ENCODE measurements around the gene MGAT5.

Gene MGAT5

GRCh38 chr2:134408386-134408785 lies 154.5 kb downstream of the MGAT5 start:
- Histone ChIP-seq H3K9me3 (replicated peaks; ENCODE audit: low read length) (no peaks in the 10 kb centered on the region), H3K36me3 (ENCODE audit: insufficient read depth, low read length) (no peaks in the 10 kb centered on the region), H3K9ac (ENCODE audit: low read depth, low read length) (no peak overlapping the region), H3K4me1 (ENCODE audit: control insufficient read depth, insufficient read depth, low read length) (peaks cover 55% of the 10 kb centered on the region), H3K27me3 (ENCODE audit: control insufficient read depth, insufficient read depth, low read length) (no peaks in the 10 kb centered on the region), H3K4me2 (ENCODE audit: low read length) (peak overlapping the region; percentile 53), H3K4me3 (ENCODE audit: low read length) (no peak overlapping the region)

GRCh38 chr2:134408791-134409190 lies 154.9 kb downstream of the MGAT5 start:
- no peaks in the 10 kb centered on the region for H3K36me3 ChIP-seq (ENCODE audit: insufficient read depth, low read length)

GRCh38 chr2:134410006-134410405 lies 156.1 kb downstream of the MGAT5 start:
- H3K9me3 ChIP-seq (replicated peaks; ENCODE audit: low read length), result no peaks in the 10 kb centered on the region
- peaks cover 54% of the 10 kb centered on the region for H3K4me1 ChIP-seq (ENCODE audit: control insufficient read depth, insufficient read depth, low read length)
- H3K9ac ChIP-seq (ENCODE audit: low read depth, low read length), result no peak overlapping the region
- no peak overlapping the region for H3K4me3 ChIP-seq (ENCODE audit: low read length)
- H3K4me2 ChIP-seq (ENCODE audit: low read length), result no peak overlapping the region
- no peaks in the 10 kb centered on the region for H3K36me3 ChIP-seq (ENCODE audit: insufficient read depth, low read length)
- no peaks in the 10 kb centered on the region for H3K27me3 ChIP-seq (ENCODE audit: control insufficient read depth, insufficient read depth, low read length)

More at GRCh38 chr2:134408791-134409190, 154.9 kb downstream of the MGAT5 start:
- H3K27me3 ChIP-seq (ENCODE audit: control insufficient read depth, insufficient read depth, low read length), result no peaks in the 10 kb centered on the region
- no peak overlapping the region for H3K9ac ChIP-seq (ENCODE audit: low read depth, low read length)
- peak overlapping the region; percentile 53 for H3K4me2 ChIP-seq (ENCODE audit: low read length)
- no peak overlapping the region for H3K4me3 ChIP-seq (ENCODE audit: low read length)
- H3K9me3 ChIP-seq (replicated peaks; ENCODE audit: low read length), result no peaks in the 10 kb centered on the region
- peaks cover 55% of the 10 kb centered on the region for H3K4me1 ChIP-seq (ENCODE audit: control insufficient read depth, insufficient read depth, low read length)

GRCh38 chr2:134410831-134411231 lies 157.0 kb downstream of the MGAT5 start:
- Histone ChIP-seq H3K4me3 (ENCODE audit: low read length) (no peak overlapping the region), H3K9me3 (replicated peaks; ENCODE audit: low read length) (no peaks in the 10 kb centered on the region), H3K27me3 (ENCODE audit: control insufficient read depth, insufficient read depth, low read length) (no peaks in the 10 kb centered on the region), H3K36me3 (ENCODE audit: insufficient read depth, low read length) (no peaks in the 10 kb centered on the region), H3K9ac (ENCODE audit: low read depth, low read length) (no peak overlapping the region), H3K4me1 (ENCODE audit: control insufficient read depth, insufficient read depth, low read length) (peaks cover 46% of the 10 kb centered on the region), H3K4me2 (ENCODE audit: low read length) (no peak overlapping the region)

GRCh38 chr2:134411279-134411827 lies 157.5 kb downstream of the MGAT5 start:
- Histone ChIP-seq H3K9me3 (replicated peaks; ENCODE audit: low read length) (no peaks in the 10 kb centered on the region), H3K4me1 (ENCODE audit: control insufficient read depth, insufficient read depth, low read length) (peaks cover 40% of the 10 kb centered on the region), H3K36me3 (ENCODE audit: insufficient read depth, low read length) (no peaks in the 10 kb centered on the region), H3K4me3 (ENCODE audit: low read length) (no peak overlapping the region), H3K9ac (ENCODE audit: low read depth, low read length) (no peak overlapping the region), H3K27me3 (ENCODE audit: control insufficient read depth, insufficient read depth, low read length) (no peaks in the 10 kb centered on the region), H3K4me2 (ENCODE audit: low read length) (no peak overlapping the region)

- peaks cover 34% of the 10 kb centered on the region for H3K4me1 ChIP-seq (ENCODE audit: control insufficient read depth, insufficient read depth, low read length)
- H3K36me3 ChIP-seq (ENCODE audit: insufficient read depth, low read length), result no peaks in the 10 kb centered on the region
- H3K9ac ChIP-seq (ENCODE audit: low read depth, low read length), result no peak overlapping the region
- H3K4me3 ChIP-seq (ENCODE audit: low read length), result no peak overlapping the region
- H3K9me3 ChIP-seq (replicated peaks; ENCODE audit: low read length), result no peaks in the 10 kb centered on the region
- H3K27me3 ChIP-seq (ENCODE audit: control insufficient read depth, insufficient read depth, low read length), result no peaks in the 10 kb centered on the region
- no peak overlapping the region for H3K4me2 ChIP-seq (ENCODE audit: low read length)
Observed at GRCh38 chr2:134411828-134412638, 158.2 kb downstream of the MGAT5 start.

- Histone ChIP-seq H3K4me3 (ENCODE audit: low read length) (no peak overlapping the region), H3K9ac (ENCODE audit: low read depth, low read length) (no peak overlapping the region), H3K9me3 (replicated peaks; ENCODE audit: low read length) (no peaks in the 10 kb centered on the region), H3K4me1 (ENCODE audit: control insufficient read depth, insufficient read depth, low read length) (peaks cover 30% of the 10 kb centered on the region), H3K36me3 (ENCODE audit: insufficient read depth, low read length) (no peaks in the 10 kb centered on the region), H3K27me3 (ENCODE audit: control insufficient read depth, insufficient read depth, low read length) (no peaks in the 10 kb centered on the region), H3K4me2 (ENCODE audit: low read length) (no peak overlapping the region)
Observed at GRCh38 chr2:134412639-134412999, 158.7 kb downstream of the MGAT5 start.

- Histone ChIP-seq H3K4me3 (ENCODE audit: low read length) (no peak overlapping the region), H3K9me3 (replicated peaks; ENCODE audit: low read length) (no peaks in the 10 kb centered on the region), H3K4me2 (ENCODE audit: low read length) (no peak overlapping the region), H3K36me3 (ENCODE audit: insufficient read depth, low read length) (no peaks in the 10 kb centered on the region), H3K27me3 (ENCODE audit: control insufficient read depth, insufficient read depth, low read length) (no peaks in the 10 kb centered on the region), H3K4me1 (ENCODE audit: control insufficient read depth, insufficient read depth, low read length) (peaks cover 22% of the 10 kb centered on the region), H3K9ac (ENCODE audit: low read depth, low read length) (no peak overlapping the region)
Observed at GRCh38 chr2:134413430-134413829, 159.6 kb downstream of the MGAT5 start.

- Histone ChIP-seq H3K9ac (ENCODE audit: low read depth, low read length) (no peak overlapping the region), H3K4me1 (ENCODE audit: control insufficient read depth, insufficient read depth, low read length) (peaks cover 17% of the 10 kb centered on the region), H3K36me3 (ENCODE audit: insufficient read depth, low read length) (no peaks in the 10 kb centered on the region), H3K4me3 (ENCODE audit: low read length) (no peak overlapping the region), H3K27me3 (ENCODE audit: control insufficient read depth, insufficient read depth, low read length) (no peaks in the 10 kb centered on the region), H3K9me3 (replicated peaks; ENCODE audit: low read length) (no peaks in the 10 kb centered on the region), H3K4me2 (ENCODE audit: low read length) (no peak overlapping the region)
Observed at GRCh38 chr2:134413912-134414311, 160.0 kb downstream of the MGAT5 start.

GRCh38 chr2:134416018-134416417 lies 162.1 kb downstream of the MGAT5 start:
- Histone ChIP-seq H3K27me3 (ENCODE audit: control insufficient read depth, insufficient read depth, low read length) (no peaks in the 10 kb centered on the region), H3K4me2 (ENCODE audit: low read length) (no peak overlapping the region), H3K4me1 (ENCODE audit: control insufficient read depth, insufficient read depth, low read length) (peaks cover 9% of the 10 kb centered on the region), H3K9ac (ENCODE audit: low read depth, low read length) (no peak overlapping the region), H3K4me3 (ENCODE audit: low read length) (no peak overlapping the region), H3K36me3 (ENCODE audit: insufficient read depth, low read length) (no peaks in the 10 kb centered on the region), H3K9me3 (replicated peaks; ENCODE audit: low read length) (no peaks in the 10 kb centered on the region)

GRCh38 chr2:134416637-134417036 lies 162.8 kb downstream of the MGAT5 start:
- Histone ChIP-seq H3K4me3 (ENCODE audit: low read length) (no peak overlapping the region), H3K9me3 (replicated peaks; ENCODE audit: low read length) (no peaks in the 10 kb centered on the region), H3K9ac (ENCODE audit: low read depth, low read length) (no peak overlapping the region), H3K27me3 (ENCODE audit: control insufficient read depth, insufficient read depth, low read length) (no peaks in the 10 kb centered on the region), H3K4me1 (ENCODE audit: control insufficient read depth, insufficient read depth, low read length) (peaks cover 3% of the 10 kb centered on the region), H3K4me2 (ENCODE audit: low read length) (no peak overlapping the region), H3K36me3 (ENCODE audit: insufficient read depth, low read length) (no peaks in the 10 kb centered on the region)
